GM23338 (cell line): ENCODE measurements around the gene SAPCD1. TPM values are rescaled to one million over a fixed set of nuclear protein-coding genes. Genes with fewer than 3 reads are reported as not detected.

ENCODE experiments used
- ATAC-seq: fragments of 200-7000 bp; cut with Tn5 transposase; 3 replicates; pipeline ENCODE4 v1.9.1; 2020
- DNase-seq: peaks from one replicate; pipeline ENCODE4 v3.0.0-alpha.2; 2015; ENCODE audit warnings: low spot score
- H2AFZ ChIP-seq: fragments of 200-600 bp; sonication (generic); 2 replicates; pipeline ENCODE4 v1.8.0; 2016; ENCODE audit warnings: antibody characterized with exemption, mild to moderate bottlenecking, moderate library complexity
- H3F3A ChIP-seq: fragments of 200-600 bp; sonication (generic); replicated peaks from 2 replicates; pipeline ENCODE4 v1.8.0; 2017; ENCODE audit warnings: antibody characterized with exemption, mixed run types, low read depth
- H3K27ac ChIP-seq: fragments of 200-600 bp; sonication (generic); 2 replicates; pipeline ENCODE4 v1.6.1; 2016; ENCODE audit warnings: low read depth
- H3K27me3 ChIP-seq: fragments of 200-600 bp; sonication (generic); 2 replicates; pipeline ENCODE4 v1.8.0; 2016; ENCODE audit warnings: mild to moderate bottlenecking, mixed run types, moderate library complexity; ENCODE audit not compliant: insufficient read depth
- H3K36me3 ChIP-seq: fragments of 200-600 bp; sonication (generic); 2 replicates; pipeline ENCODE4 v1.8.0; 2016; ENCODE audit warnings: mild to moderate bottlenecking; ENCODE audit not compliant: insufficient read depth
- H3K4me1 ChIP-seq: fragments of 200-600 bp; sonication (generic); 2 replicates; pipeline ENCODE4 v1.8.0; 2016; ENCODE audit warnings: mild to moderate bottlenecking, moderate library complexity; ENCODE audit not compliant: insufficient read depth
- H3K4me2 ChIP-seq: fragments of 200-600 bp; sonication (generic); 2 replicates; pipeline ENCODE4 v1.7.1; 2017; ENCODE audit warnings: mixed run types
- H3K4me3 ChIP-seq: fragments of 200-600 bp; sonication (generic); 2 replicates; pipeline ENCODE4 v1.6.1; 2016; ENCODE audit warnings: mixed run types
- H3K79me2 ChIP-seq: fragments of 200-600 bp; sonication (generic); replicated peaks from 2 replicates; pipeline ENCODE4 v1.8.0; 2017; ENCODE audit warnings: mild to moderate bottlenecking; ENCODE audit not compliant: insufficient read depth
- H3K9me2 ChIP-seq: fragments of 200-600 bp; sonication (generic); 2 replicates; pipeline ENCODE4 v1.8.0; 2017; ENCODE audit not compliant: insufficient read depth
- H4K20me1 ChIP-seq: fragments of 200-600 bp; sonication (generic); replicated peaks from 2 replicates; pipeline ENCODE4 v1.8.0; 2017; ENCODE audit warnings: mild to moderate bottlenecking; ENCODE audit not compliant: insufficient read depth
- H3K27ac Mint-ChIP-seq: 2 replicates; pipeline ENCODE4 v1.8.0; 2020; ENCODE audit warnings: inconsistent platforms, mild to moderate bottlenecking, moderate library complexity, mixed read lengths
- H3K27me3 Mint-ChIP-seq: 3 replicates; pipeline ENCODE4 v1.8.0; 2022; ENCODE audit warnings: low read depth, mild to moderate bottlenecking, moderate library complexity, mixed read lengths, inconsistent platforms; ENCODE audit not compliant: insufficient read depth, poor library complexity
- H3K36me3 Mint-ChIP-seq: 3 replicates; pipeline ENCODE4 v1.8.0; 2021; ENCODE audit warnings: low read depth, mild to moderate bottlenecking, inconsistent platforms, moderate library complexity, mixed read lengths
- H3K4me1 Mint-ChIP-seq: 3 replicates; pipeline ENCODE4 v1.8.0; 2020; ENCODE audit warnings: mild to moderate bottlenecking, inconsistent platforms, mixed read lengths
- H3K4me3 Mint-ChIP-seq: 3 replicates; pipeline ENCODE4 v1.8.0; 2021; ENCODE audit warnings: moderate library complexity, mild to moderate bottlenecking, inconsistent platforms, mixed read lengths
- H3K9me3 Mint-ChIP-seq: 3 replicates; pipeline ENCODE4 v1.8.0; 2020; ENCODE audit warnings: moderate library complexity, mild to moderate bottlenecking, inconsistent platforms, mixed read lengths
- CREB1 ChIP-seq: fragments of 250-450 bp; sonication (Bioruptor Pico); IDR thresholded peaks from 2 replicates; pipeline ENCODE4 v1.5.0; 2020; ENCODE audit warnings: low read depth, mild to moderate bottlenecking, moderate library complexity
- CTCF ChIP-seq, 2 experiments: fragments of 200-600 bp in 1 of 2; sonication (generic) in 1 of 2; conservative IDR thresholded peaks; 2 replicates each; pipeline versions ENCODE4 v1.5.1 to v1.6.1; 2016 to 2017; ENCODE audit warnings: antibody characterized with exemption in 2 of 2, low read depth in 2 of 2, mild to moderate bottlenecking in 2 of 2, moderate library complexity in 1 of 2
- ETS1 ChIP-seq: IDR thresholded peaks from 2 replicates; pipeline ENCODE4 v1.6.1; 2016; ENCODE audit warnings: antibody characterized with exemption
- EZH2 ChIP-seq: fragments of 200-600 bp; sonication (generic); IDR thresholded peaks from one replicate; pipeline ENCODE4 v1.8.0; 2017; ENCODE audit warnings: antibody characterized with exemption, mild to moderate bottlenecking, low read depth; ENCODE audit not compliant: unreplicated experiment
- EZH2phosphoT487 ChIP-seq: fragments of 200-600 bp; sonication (generic); IDR thresholded peaks from one replicate; pipeline ENCODE4 v1.8.1; 2018; ENCODE audit warnings: antibody characterized with exemption; ENCODE audit not compliant: unreplicated experiment
- JUNB ChIP-seq: IDR thresholded peaks from one replicate; pipeline ENCODE4 v1.6.1; 2016; ENCODE audit warnings: antibody characterized with exemption; ENCODE audit not compliant: unreplicated experiment
- NANOG ChIP-seq: IDR thresholded peaks from 2 replicates; pipeline ENCODE4 v1.6.1; 2016; ENCODE audit warnings: antibody characterized with exemption, borderline replicate concordance
- STAT1 ChIP-seq: IDR thresholded peaks from one replicate; pipeline ENCODE4 v1.6.1; 2016; ENCODE audit warnings: antibody characterized with exemption; ENCODE audit not compliant: unreplicated experiment
- ZNF331 ChIP-seq: fragments of 250-450 bp; sonication (Bioruptor Pico); IDR thresholded peaks from 2 replicates; pipeline ENCODE4 v1.5.0; 2020; ENCODE audit warnings: low read depth, mild to moderate bottlenecking, moderate library complexity
- polyA plus RNA-seq: library from polyadenylated mRNA; unstranded; fragments of >200 nt; fragmentation: Nextera tagmentation; extraction: Ambion mirVana; gene quantifications from 2 replicates; pipeline ENCODE4 v1.2.1, GENCODE V29; 2016
- total RNA-seq: library from RNA; depleted of rRNA; stranded (reverse); fragments of >200 nt; shearing (Covaris generic); gene quantifications from 2 replicates; pipeline ENCODE4 v1.2.3, GENCODE V29; 2014

Gene SAPCD1
- total and polyA plus RNA-seq, 2 experiments from 2014 or later, result 3.9 to 5.0 TPM

GRCh38 chr6:31769684-31770371 lies 7.4 kb downstream of the SAPCD1 start:
- H3K4me3 Mint-ChIP-seq, result no peak overlapping the region; the same call in 2 of the 3 replicates
- H3K4me3 ChIP-seq, result no peak overlapping the region
- no peaks in the 10 kb centered on the region for H3K9me2 ChIP-seq
- H3K27me3 ChIP-seq, result no peaks in the 10 kb centered on the region
- peaks cover 22% of the 10 kb centered on the region for H3K27me3 Mint-ChIP-seq
- TF ChIP-seq STAT1 (no peak), EZH2phosphoT487 (no peak), NANOG (no peak), CREB1 (CRISPR knock-in tag) (no peak), CTCF (conservative IDR thresholded peaks at IDR 0.05; ENCODE audit: low read depth in 2 of 2) (peak; percentile 91 to 94), ETS1 (no peak), ZNF331 (CRISPR knock-in tag) (no peak; the same call in 1 of the 2 replicates), EZH2 (no peak)
- DNase-seq (peak; percentile 84), ATAC-seq (peak; percentile 59)
- no peak overlapping the region for H3K27ac ChIP-seq
- H3K9me3 Mint-ChIP-seq, result no peaks in the 10 kb centered on the region; the same call in 2 of the 3 replicates
- peaks cover 11% of the 10 kb centered on the region for H3K4me1 ChIP-seq
- H3K4me2 ChIP-seq, result no peak overlapping the region
- no peaks in the 10 kb centered on the region for H3K36me3 ChIP-seq
- no peak overlapping the region for H2AFZ ChIP-seq
- H3K27ac Mint-ChIP-seq, result no peak overlapping the region
- 0 out of 2 replicates have a peak, but pooled peaks cover 2% of the 10 kb centered on the region for H3F3A ChIP-seq
- H3K4me1 Mint-ChIP-seq, result peaks cover 13% of the 10 kb centered on the region; the same call in 2 of the 3 replicates
- no peaks in the 10 kb centered on the region for H3K36me3 Mint-ChIP-seq
- no peaks in the 10 kb centered on the region for H3K79me2 ChIP-seq
- no peaks in the 10 kb centered on the region for H4K20me1 ChIP-seq

- H3K79me2 ChIP-seq, result no peaks in the 10 kb centered on the region
- H3K4me1 Mint-ChIP-seq, result peaks cover 7% of the 10 kb centered on the region; the same call in 2 of the 3 replicates
- no peak overlapping the region for H3K4me2 ChIP-seq
- H4K20me1 ChIP-seq, result no peaks in the 10 kb centered on the region
- H3K27me3 Mint-ChIP-seq, result peaks cover 22% of the 10 kb centered on the region
- H2AFZ ChIP-seq, result no peak overlapping the region
- no peaks in the 10 kb centered on the region for H3K36me3 Mint-ChIP-seq
- no peaks in the 10 kb centered on the region for H3K9me2 ChIP-seq
- H3K27ac ChIP-seq, result no peak overlapping the region
- no peaks in the 10 kb centered on the region for H3K36me3 ChIP-seq
- H3K4me3 ChIP-seq, result no peak overlapping the region
- no peak for DNase-seq
- H3K27ac Mint-ChIP-seq, result no peak overlapping the region
- H3F3A ChIP-seq, result no peaks in the 10 kb centered on the region
- ATAC-seq, result no peak
- no peaks in the 10 kb centered on the region for H3K27me3 ChIP-seq
- H3K4me3 Mint-ChIP-seq, result no peak overlapping the region
- no peaks in the 10 kb centered on the region; the same call in 2 of the 3 replicates for H3K9me3 Mint-ChIP-seq
- peaks cover 9% of the 10 kb centered on the region for H3K4me1 ChIP-seq
- no peak for TF ChIP-seq CREB1 (CRISPR knock-in tag)
- TF ChIP-seq ZNF331 (CRISPR knock-in tag), result no peak
- TF ChIP-seq JUNB, result no peak
- TF ChIP-seq ETS1, result no peak
- no peak for TF ChIP-seq CTCF (conservative IDR thresholded peaks at IDR 0.05; ENCODE audit: low read depth in 2 of 2)
- no peak for TF ChIP-seq NANOG
Observed at GRCh38 chr6:31770860-31771259, 8.4 kb downstream of the SAPCD1 start.
